Left hindlimb (tissue), 1 donor: ENCODE measurements around the gene GNAZ.
"Not testable (repeated sequence)": the region's sequence is repeated elsewhere in the genome, so short reads cannot be mapped to it uniquely, and the experiment has no call there.

Experiments used
- DNase-seq: peaks from one replicate; pipeline ENCODE4 v3.0.0-alpha.2; 2018

GNAZ gene

DNA sequence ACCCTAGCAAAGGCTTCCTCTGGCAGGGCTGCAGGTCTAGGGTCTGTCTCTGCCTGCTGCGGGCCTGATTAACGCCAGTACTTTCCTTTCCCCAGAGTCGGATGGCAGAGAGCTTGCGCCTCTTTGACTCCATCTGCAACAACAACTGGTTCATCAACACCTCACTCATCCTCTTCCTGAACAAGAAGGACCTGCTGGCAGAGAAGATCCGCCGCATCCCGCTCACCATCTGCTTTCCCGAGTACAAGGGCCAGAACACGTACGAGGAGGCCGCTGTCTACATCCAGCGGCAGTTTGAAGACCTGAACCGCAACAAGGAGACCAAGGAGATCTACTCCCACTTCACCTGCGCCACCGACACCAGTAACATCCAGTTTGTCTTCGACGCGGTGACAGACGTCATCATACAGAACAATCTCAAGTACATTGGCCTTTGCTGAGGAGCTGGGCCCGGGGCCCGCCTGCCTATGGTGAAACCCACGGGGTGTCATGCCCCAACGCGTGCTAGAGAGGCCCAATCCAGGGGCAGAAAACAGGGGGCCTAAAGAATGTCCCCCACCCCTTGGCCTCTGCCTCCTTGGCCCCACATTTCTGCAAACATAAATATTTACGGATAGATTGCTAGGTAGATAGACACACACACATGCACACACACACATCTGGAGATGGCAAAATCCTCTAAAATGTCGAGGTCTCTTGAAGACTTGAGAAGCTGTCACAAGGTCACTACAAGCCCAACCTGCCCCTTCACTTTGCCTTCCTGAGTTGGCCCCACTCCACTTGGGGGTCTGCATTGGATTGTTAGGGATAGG lies 52.9 kb downstream of the GNAZ start:
- DNase-seq, result no peak

GRCh38 chr22:23123804-23124254 lies 53.5 kb downstream of the GNAZ start:
- no peak for DNase-seq

GRCh38 chr22:23124611-23125511 lies 54.5 kb downstream of the GNAZ start:
- DNase-seq, result no peak

GRCh38 chr22:23125512-23126103 lies 55.3 kb downstream of the GNAZ start:
- no peak for DNase-seq

DNA sequence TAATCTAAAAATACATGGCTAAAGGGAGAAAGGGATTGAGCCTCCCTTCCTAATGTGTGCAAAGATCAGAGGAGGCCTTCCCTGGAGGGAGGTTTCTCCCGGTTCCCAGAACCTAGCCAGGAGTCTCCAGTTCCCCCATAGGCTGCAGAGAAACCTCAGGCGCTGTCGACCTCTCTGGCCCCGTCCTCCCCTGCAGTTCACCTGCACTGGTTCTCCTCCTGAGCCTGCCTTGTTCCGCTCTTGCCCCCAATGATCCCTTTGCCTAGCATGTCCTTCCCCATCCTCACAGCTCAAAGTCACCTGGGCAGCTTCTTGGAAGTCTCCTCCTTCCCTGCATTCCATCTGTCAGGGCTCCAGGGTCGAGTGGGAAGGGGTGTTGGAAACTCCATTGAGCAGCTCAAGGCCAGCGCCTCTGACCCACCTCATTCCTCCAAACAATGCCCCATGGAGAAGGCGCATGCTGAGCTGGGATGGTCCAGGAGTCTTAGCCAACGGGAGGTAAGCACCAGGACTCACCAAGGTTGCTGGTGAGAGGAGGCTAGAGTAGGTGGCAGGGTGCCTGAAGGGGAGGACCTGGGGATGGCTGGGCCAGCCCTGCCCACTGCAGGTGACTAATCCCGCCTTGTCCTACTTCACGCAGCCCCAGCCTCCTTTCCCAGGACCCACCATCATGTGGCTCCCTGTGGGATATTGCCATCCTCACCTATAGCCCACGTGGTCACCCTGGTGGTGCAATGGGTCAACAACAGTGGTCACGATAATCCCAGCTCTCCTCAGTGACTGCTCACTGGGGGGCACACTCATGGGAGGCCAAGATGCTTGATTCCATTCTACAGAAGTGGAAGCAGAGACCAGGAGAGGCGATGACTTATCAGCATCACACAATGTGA lies 56.1 kb downstream of the GNAZ start:
- DNase-seq, result no peak

DNA sequence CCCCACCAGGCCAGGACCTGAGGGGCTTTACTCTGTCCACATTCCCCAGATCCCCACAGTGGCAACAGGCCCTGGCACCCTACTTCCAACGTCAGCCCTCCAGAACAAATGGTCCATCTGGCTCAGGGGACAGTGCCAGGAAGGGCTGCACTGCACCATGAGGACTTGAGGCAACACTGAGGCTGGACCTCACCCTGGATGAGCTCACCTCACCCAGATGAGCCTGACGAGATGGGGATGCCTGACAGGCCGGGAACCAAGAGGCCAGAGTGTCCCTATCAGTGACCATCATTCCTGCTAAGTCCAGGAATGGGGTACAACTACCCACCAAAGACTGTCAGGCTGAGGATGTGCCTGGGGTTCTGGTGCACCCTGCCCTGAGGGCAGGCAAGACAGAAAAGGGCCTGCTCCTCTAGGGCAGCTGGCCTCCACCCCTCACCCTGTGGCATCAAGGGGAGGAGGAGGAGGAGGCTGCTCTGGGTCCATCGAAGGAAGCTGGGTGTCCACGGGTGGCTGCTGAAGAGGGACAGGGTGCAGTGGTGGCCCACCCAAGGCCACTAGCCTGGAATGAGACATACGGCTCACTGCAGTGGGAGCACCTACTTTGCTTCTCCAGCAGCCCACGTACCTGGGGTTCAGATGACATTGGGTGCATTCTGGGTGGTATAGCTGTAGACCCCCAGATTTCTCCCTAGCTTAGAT lies 56.9 kb downstream of the GNAZ start:
- no peak for DNase-seq

- no peak for DNase-seq
These were observed 57.5 kb downstream of the GNAZ start for GRCh38 chr22:23127788-23128187.

DNA sequence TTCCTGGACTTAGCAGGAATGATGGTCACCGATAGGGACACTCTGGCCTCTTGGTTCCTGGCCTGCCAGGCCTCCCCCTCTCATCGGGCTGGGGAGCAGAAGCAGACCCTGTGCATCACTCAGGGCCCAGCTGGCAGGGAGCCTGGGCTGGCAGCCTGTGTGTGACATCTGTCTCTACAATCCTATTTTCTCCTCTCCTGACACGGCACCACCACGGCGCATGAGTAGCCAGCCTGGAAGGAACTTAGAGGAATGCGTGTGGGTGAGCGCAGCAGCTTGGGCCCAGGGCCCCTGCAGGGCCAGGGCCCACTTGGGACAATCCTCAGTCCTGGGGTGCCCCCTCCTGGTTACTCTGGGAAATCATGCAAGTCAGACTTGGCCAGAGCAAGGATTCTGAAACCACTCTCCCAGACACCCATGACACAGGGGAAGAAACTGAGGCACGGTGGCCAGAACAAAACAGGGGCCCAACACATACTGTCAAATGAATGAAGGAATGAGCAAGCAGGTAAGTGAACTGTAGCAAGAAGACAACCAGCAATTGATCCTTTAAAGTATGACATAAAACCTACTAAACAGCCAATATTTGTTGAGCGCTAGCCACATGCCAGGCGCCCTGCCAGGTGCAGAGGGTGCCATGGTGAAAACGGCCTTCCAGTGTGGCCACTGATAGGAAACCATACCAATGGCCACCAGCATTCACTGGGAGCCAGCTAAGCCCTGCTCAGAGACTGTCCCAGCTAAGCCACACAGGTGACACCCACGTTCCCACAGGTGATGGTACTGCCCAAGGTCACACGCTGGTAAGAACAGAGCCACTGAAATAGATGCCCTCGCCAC lies 58.2 kb downstream of the GNAZ start:
- DNase-seq, result peak; percentile 83

DNA sequence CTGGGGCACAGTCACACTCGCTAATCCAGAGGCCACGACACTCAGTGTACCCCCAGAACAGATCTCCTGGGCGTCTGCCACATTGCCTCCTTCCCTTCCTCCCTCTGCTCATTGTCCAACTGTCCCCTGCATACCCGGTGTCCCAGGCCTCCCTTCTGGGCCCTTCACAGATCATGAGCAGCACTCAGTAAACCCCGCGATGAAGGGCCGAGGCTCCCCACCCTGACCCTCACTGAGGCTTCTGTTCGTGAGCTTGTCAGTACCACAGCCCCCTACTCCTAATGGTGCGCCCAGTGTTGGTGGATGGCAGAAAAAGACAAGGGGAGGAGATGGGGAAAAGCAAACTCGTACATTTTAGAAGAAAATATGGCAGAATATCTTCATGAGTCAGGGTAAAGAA lies 58.8 kb downstream of the GNAZ start:
- no peak for DNase-seq

DNA sequence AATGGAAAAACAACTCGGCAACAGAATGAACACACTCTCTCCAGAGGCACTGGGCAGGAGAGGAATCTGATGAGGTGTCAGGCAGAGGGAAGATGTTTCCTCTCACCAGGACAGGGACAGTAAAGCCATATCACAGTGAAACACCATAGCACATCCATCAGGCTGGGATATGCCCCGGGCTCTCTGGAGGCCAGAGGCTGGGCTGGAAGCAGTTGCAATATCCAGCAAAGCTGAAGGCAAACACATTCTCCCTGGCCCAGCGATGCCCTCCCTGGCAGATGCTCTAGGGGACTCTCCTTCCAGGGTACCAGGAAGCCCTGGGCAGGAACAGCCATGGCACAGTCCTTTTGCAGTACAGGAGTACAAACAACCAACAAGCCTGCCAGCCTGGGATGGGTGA lies 60.4 kb downstream of the GNAZ start:
- DNase-seq, result no peak

GRCh38 chr22:23131931-23132330 lies 61.6 kb downstream of the GNAZ start:
- no peak for DNase-seq

- DNase-seq, result no peak
These were observed 62.2 kb downstream of the GNAZ start for GRCh38 chr22:23132376-23133091.

GRCh38 chr22:23133922-23134321 lies 63.6 kb downstream of the GNAZ start:
- no peak for DNase-seq

GRCh38 chr22:23136991-23137390 lies 66.7 kb downstream of the GNAZ start:
- not testable (repeated sequence) for DNase-seq

- no peak for DNase-seq
These were observed 67.1 kb downstream of the GNAZ start for GRCh38 chr22:23137468-23137867.

GRCh38 chr22:23137905-23138561 lies 67.7 kb downstream of the GNAZ start:
- no peak for DNase-seq

DNA sequence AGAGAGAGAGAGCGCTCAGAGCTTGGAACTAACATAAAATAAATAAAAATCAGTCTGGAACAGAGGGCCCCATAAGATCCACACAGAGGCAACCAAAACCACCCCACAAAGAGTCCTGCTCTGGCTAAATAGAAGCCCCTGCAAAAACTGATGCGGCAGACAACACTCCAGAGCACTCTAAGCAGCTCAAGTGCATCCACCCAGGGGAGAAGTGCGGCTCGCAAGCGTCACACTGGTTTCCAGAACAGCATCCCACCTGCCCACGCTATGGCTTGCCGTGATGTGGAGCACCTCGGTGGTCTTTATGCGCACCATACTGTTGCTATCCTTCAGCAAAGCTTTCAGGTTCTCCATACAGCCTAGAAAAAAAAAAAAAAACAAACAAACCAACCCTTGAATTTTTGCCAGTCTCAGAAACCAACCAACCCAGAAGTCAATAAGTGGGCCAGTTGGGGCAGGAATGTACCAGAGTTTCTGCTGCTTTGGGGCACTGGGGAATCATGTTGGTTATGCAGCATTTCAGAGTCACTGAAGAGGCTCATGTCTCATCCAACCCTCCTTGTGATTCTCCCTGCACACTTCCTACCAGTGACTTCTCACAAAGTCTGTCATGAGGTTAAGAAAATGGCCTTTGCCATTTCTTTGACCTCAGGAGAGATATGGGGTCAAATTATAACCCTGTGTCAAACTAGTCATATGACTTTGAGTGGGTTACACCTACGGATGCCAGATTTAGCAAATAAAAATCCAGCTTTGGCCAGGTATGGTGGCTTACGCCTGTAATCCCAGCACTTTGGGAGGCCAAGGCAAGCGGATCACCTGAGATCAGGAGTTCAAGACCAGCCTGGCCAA lies 68.5 kb downstream of the GNAZ start:
- no peak for DNase-seq

GRCh38 chr22:23140385-23140784 lies 70.1 kb downstream of the GNAZ start:
- DNase-seq, result no peak
